ENCODE results near the gene ATF3. TPM values are rescaled to one million over a fixed set of nuclear protein-coding genes. Genes with fewer than 3 reads are reported as not detected.

The ATF3 gene
- total and polyA plus RNA-seq, 4 experiments from 2014 or later: 0.09 to 3.1 (median 2.7) TPM; not detected in 1

DNA sequence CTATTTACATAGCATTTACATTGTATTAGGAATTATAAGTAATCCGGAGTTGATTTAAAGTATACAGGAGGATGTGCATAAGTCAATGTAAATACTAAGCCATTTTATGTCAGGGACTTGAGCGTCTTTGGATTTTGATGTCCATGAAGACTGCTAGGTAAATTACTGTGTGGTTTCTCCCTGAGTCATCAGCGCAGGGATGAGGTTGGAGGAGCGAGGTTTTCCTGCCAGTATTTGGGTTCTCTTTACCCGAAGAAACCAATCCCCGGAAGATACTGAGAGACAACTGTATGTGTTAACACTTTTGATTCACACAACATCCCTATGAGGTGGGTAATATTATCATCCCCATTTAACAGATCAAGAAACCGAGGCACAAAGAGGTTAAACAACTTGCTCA lies 61.7 kb downstream of the ATF3 start:
- Mint-ChIP-seq H3K36me3 (no peaks in the 10 kb centered on the region), H3K4me3 (no peak overlapping the region), H3K9me3 (no peaks in the 10 kb centered on the region), H3K27me3 (peaks cover 2 to 3% of the 10 kb centered on the region in 2 donors), H3K27ac (no peak overlapping the region), H3K4me1 (peaks cover 1 to 6% (median 5%) of the 10 kb centered on the region in 4 donors)
- Histone ChIP-seq H3K27ac (ENCODE audit: low read depth, low read length) (no peak overlapping the region), H3K4me3 (ENCODE audit: low read length in 2 of 2) (no peak overlapping the region), H3K4me1 (ENCODE audit: insufficient read depth, low read length) (peaks cover 5% of the 10 kb centered on the region), H3K27me3 (ENCODE audit: insufficient read depth, low read length) (peaks cover 2% of the 10 kb centered on the region), H3K9me3 (ENCODE audit: control insufficient read depth in 1 of 2, low read length in 2 of 2) (no peaks in the 10 kb centered on the region), H3K36me3 (ENCODE audit: insufficient read depth, low read length) (no peaks in the 10 kb centered on the region)
- ChIA-PET CTCF (ENCODE audit: partially characterized antibody) (no interaction called here), POLR2A (ENCODE audit: partially characterized antibody) (no interaction called here)
- intact Hi-C loops (cut with micrococcal nuclease): no loop called here
- DNase-seq: no peak

Other genes starting within 250 kb of the ATF3 start
- 10 to 100 TPM in 1 of 2 experiments, 1 to 10 TPM in 1; 9.7 to 12.3 TPM for gene PACC1, start 193.9 kb upstream of the ATF3 start, total RNA-seq
- 1 to 10 TPM; 8.8 to 9.4 TPM for gene PACC1, start 193.9 kb upstream of the ATF3 start, polyA plus RNA-seq
- gene NENF, start 175.8 kb upstream of the ATF3 start, total RNA-seq: 10 to 100 TPM; 18.7 to 21.0 TPM
- 10 to 100 TPM; 42.6 to 76.2 TPM for gene NENF, start 175.8 kb upstream of the ATF3 start, polyA plus RNA-seq
- gene BATF3, start 91.1 kb downstream of the ATF3 start, total RNA-seq: 1 to 10 TPM in 1 of 2 experiments, under 1 TPM in 1; 0.64 to 1.0 TPM
- gene BATF3, start 91.1 kb downstream of the ATF3 start, polyA plus RNA-seq: under 1 TPM in 1 of 2 donors, not detected in 1; 0.42 TPM
- 10 to 100 TPM; 38.0 to 38.5 TPM for gene NSL1, start 183.0 kb downstream of the ATF3 start, total RNA-seq
- 10 to 100 TPM; 56.3 to 61.8 TPM for gene NSL1, start 183.0 kb downstream of the ATF3 start, polyA plus RNA-seq
- gene TATDN3, start 183.1 kb downstream of the ATF3 start, total RNA-seq: 10 to 100 TPM; 13.8 to 17.2 TPM
- 10 to 100 TPM; 18.5 to 18.9 TPM for gene TATDN3, start 183.1 kb downstream of the ATF3 start, polyA plus RNA-seq
- not detected for gene SPATA45, start 238.9 kb downstream of the ATF3 start, total RNA-seq
- gene SPATA45, start 238.9 kb downstream of the ATF3 start, polyA plus RNA-seq: not detected
- gene FLVCR1, start 249.5 kb downstream of the ATF3 start, total RNA-seq: 10 to 100 TPM; 10.8 to 12.7 TPM
- gene FLVCR1, start 249.5 kb downstream of the ATF3 start, polyA plus RNA-seq: 1 to 10 TPM; 1.5 to 3.1 TPM

All from CD4-positive, alpha-beta memory T cell (primary cell).